Activated naive CD4-positive, alpha-beta T cell treated with anti-CD3 and anti-CD28 coated beads, Interleukin-2, amount 50 U/mL, for 72 hours (primary cell): ENCODE results near the gene ARID4B. TPM values are rescaled to one million over a fixed set of nuclear protein-coding genes. Genes with fewer than 3 reads are reported as not detected.
"Not testable (repeated sequence)": the region's sequence is repeated elsewhere in the genome, so short reads cannot be mapped to it uniquely, and the experiment has no call there.

Experiments used
- ATAC-seq, 2 donors: fragments of 150-1000 bp; cut with Tn5 transposase; 2 replicates each; pipeline ENCODE4 v1.10.0; 2021; ENCODE audit warnings: mild to moderate bottlenecking in 2 of 2, moderate library complexity in 2 of 2
- DNase-seq, 2 donors: peaks; one replicate each; pipeline ENCODE4 v3.0.0; 2021 to 2022; ENCODE audit warnings: low spot score in 2 of 2
- H3K27ac Mint-ChIP-seq, 2 donors: one replicate each; pipeline ENCODE4 v1.8.0; 2022; ENCODE audit warnings: mild to moderate bottlenecking in 2 of 2, mixed read lengths in 2 of 2
- H3K36me3 Mint-ChIP-seq, 2 donors: one replicate each; pipeline ENCODE4 v1.8.0; 2022; ENCODE audit warnings: mixed read lengths in 2 of 2
- H3K9me3 Mint-ChIP-seq, 2 donors: one replicate each; pipeline ENCODE4 v1.8.0; 2022; ENCODE audit warnings: mixed read lengths in 2 of 2
- total RNA-seq, 2 donors: library from RNA; stranded (reverse); gene quantifications; one replicate each; pipeline ENCODE4 v1.2.3, GENCODE V29; 2022

Gene ARID4B
- 10 to 100 TPM; 58.4 to 65.7 TPM for total RNA-seq

GRCh38 chr1:235327559-235328270 is at the start of gene ARID4B:
Gene ARID4B (minus strand): TSS chr1:235328179. CDS start chr1:235326919, 1,260 bp downstream.
- DNase-seq (peak in 1 of 2 donors; percentile 59), ATAC-seq (no peak)
- Mint-ChIP-seq H3K27ac (peak within 1 kb of the TSS in 1 of 2 donors; percentile 99), H3K36me3 (peaks cover 13 to 16% of the 10 kb centered on the region in 2 donors), H3K9me3 (no peaks in the 10 kb centered on the region)

GRCh38 chr1:235375919-235376605 is 48.1 kb upstream of the ARID4B start:
- H3K36me3 Mint-ChIP-seq = peaks cover 9 to 15% of the 10 kb centered on the region in 2 donors
- DNase-seq (no peak), ATAC-seq (no peak)
- H3K27ac Mint-ChIP-seq = peak overlapping the region in 1 of 2 donors; percentile 72
- no peaks in the 10 kb centered on the region for H3K9me3 Mint-ChIP-seq

DNA sequence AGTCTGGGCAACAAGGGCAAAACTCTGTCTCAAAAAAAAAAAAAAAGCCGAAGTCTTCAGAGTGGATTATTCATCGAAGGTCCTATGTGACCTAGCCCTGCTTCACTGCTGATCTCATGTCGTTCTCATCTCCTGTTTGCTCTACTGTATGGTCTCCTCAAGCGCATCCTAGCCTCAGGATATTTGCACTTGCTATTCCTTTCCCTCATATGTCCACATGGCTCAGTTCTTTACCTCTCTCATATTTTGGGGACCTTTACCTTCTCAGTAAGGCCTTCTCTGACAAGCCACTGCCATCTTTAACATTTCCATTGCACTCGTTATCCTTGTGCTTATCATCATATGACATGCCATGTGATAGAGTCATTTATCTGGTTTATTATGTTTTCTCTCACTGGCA is 41.8 kb upstream of the ARID4B start:
- Mint-ChIP-seq H3K36me3 (peaks cover 5 to 10% of the 10 kb centered on the region in 2 donors), H3K27ac (no peak overlapping the region), H3K9me3 (no peaks in the 10 kb centered on the region)
- no peak for DNase-seq
- ATAC-seq = no peak

GRCh38 chr1:235368428-235368827 is 40.4 kb upstream of the ARID4B start:
- peaks cover 5 to 10% of the 10 kb centered on the region in 2 donors for H3K36me3 Mint-ChIP-seq
- H3K27ac Mint-ChIP-seq = peak overlapping the region; percentile 17 to 91
- no peaks in the 10 kb centered on the region for H3K9me3 Mint-ChIP-seq
- DNase-seq (no peak), ATAC-seq (no peak)

- no peaks in the 10 kb centered on the region for H3K9me3 Mint-ChIP-seq
- ATAC-seq = peak; percentile 97 to 100
These were observed 39.3 kb upstream of the ARID4B start, which contains the start of gene TBCE for GRCh38 chr1:235367000-235367908. Gene TBCE (plus strand): TSS chr1:235367427. CDS start chr1:235380050, 12,623 bp downstream.

GRCh38 chr1:235366286-235366685 is 38.3 kb upstream of the ARID4B start:
- peak overlapping the region in 1 of 2 donors; percentile 91 for H3K27ac Mint-ChIP-seq
- DNase-seq (peak in 1 of 2 donors; percentile 68), ATAC-seq (peak; percentile 22 to 71)
- H3K9me3 Mint-ChIP-seq = no peaks in the 10 kb centered on the region
- H3K36me3 Mint-ChIP-seq = peaks cover 0 to 10% of the 10 kb centered on the region in 2 donors

More at GRCh38 chr1:235367000-235367908, 39.3 kb upstream of the ARID4B start, which contains the start of gene TBCE:
- DNase-seq = peak; percentile 85 to 92
- peak within 1 kb of the TSS; percentile 91 to 93 for H3K27ac Mint-ChIP-seq
- H3K36me3 Mint-ChIP-seq = peaks cover 4 to 10% of the 10 kb centered on the region in 2 donors

- ATAC-seq, H3K9me3 Mint-ChIP-seq, H3K36me3 Mint-ChIP-seq, H3K27ac Mint-ChIP-seq, DNase-seq: not testable (repeated sequence)
These were observed 36.2 kb upstream of the ARID4B start for GRCh38 chr1:235364189-235364588.

DNA sequence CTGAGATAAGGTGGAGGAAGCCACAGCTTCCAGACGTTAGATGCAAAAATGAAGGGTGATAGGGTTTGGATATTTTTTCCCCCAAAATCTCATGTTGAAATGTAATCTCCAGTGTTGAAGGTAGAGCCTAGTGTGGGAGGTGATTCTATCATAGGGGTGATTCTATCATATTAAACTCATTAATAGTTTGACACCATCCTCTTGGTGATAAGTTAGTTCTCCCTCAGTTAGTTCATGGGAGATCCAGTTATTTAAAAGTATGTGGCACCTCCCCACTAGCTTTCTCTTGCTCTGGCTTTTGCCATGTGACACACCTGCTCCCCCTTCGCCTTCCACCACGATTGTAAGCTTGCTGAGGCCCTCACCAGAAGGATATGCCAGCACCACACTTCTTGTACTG is 30.9 kb upstream of the ARID4B start:
- Mint-ChIP-seq H3K27ac (peak overlapping the region in 1 of 2 donors; percentile 29), H3K9me3 (no peaks in the 10 kb centered on the region), H3K36me3 (no peaks in the 10 kb centered on the region)
- no peak for DNase-seq
- no peak for ATAC-seq

GRCh38 chr1:235357485-235358373 is 29.8 kb upstream of the ARID4B start:
- Mint-ChIP-seq H3K9me3 (no peaks in the 10 kb centered on the region), H3K36me3 (no peaks in the 10 kb centered on the region), H3K27ac (no peak overlapping the region)
- DNase-seq = no peak
- ATAC-seq = no peak

DNA sequence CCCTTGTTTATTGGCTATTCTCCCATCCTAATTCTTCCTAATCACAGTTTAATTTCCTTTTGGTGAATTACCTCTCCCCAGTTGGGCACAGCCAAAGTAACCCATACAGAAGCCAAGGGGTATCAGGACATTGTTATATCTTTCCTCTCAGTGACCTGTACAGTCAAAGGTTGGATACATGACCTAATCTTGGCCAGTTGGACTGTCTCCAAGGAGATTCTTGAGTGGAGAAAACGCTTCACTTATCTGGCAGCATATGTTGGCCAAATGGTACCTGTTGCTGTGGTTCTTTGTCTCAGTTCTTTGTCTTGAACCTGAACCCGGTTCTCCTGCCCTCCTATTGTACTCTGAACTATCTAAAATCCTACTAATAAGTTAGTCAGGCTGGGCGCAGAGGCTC is 23.9 kb upstream of the ARID4B start:
- ATAC-seq (no peak), DNase-seq (no peak)
- Mint-ChIP-seq H3K27ac (no peak overlapping the region), H3K36me3 (no peaks in the 10 kb centered on the region), H3K9me3 (no peaks in the 10 kb centered on the region)

- no peaks in the 10 kb centered on the region for H3K36me3 Mint-ChIP-seq
- no peak for ATAC-seq
- no peak overlapping the region for H3K27ac Mint-ChIP-seq
- no peak for DNase-seq
- H3K9me3 Mint-ChIP-seq = no peaks in the 10 kb centered on the region
These were observed 23.5 kb upstream of the ARID4B start for GRCh38 chr1:235351441-235351840.

- H3K36me3 Mint-ChIP-seq = peaks cover 4 to 7% of the 10 kb centered on the region in 2 donors
- DNase-seq = no peak
These were observed 15.7 kb upstream of the ARID4B start for GRCh38 chr1:235343726-235344125.

GRCh38 chr1:235342471-235342870 is 14.5 kb upstream of the ARID4B start:
- Mint-ChIP-seq H3K27ac (no peak overlapping the region), H3K36me3 (peaks cover 4 to 7% of the 10 kb centered on the region in 2 donors), H3K9me3 (no peaks in the 10 kb centered on the region)
- DNase-seq = no peak
- no peak for ATAC-seq

More at GRCh38 chr1:235343726-235344125, 15.7 kb upstream of the ARID4B start:
- no peaks in the 10 kb centered on the region for H3K9me3 Mint-ChIP-seq
- ATAC-seq = no peak
- no peak overlapping the region for H3K27ac Mint-ChIP-seq

- no peaks in the 10 kb centered on the region for H3K9me3 Mint-ChIP-seq
- no peak for ATAC-seq
- no peak overlapping the region for H3K27ac Mint-ChIP-seq
- H3K36me3 Mint-ChIP-seq = peaks cover 4 to 7% of the 10 kb centered on the region in 2 donors
- DNase-seq = no peak
These were observed 14.1 kb upstream of the ARID4B start for GRCh38 chr1:235342039-235342438.

GRCh38 chr1:235341334-235341733 is 13.4 kb upstream of the ARID4B start:
- Mint-ChIP-seq H3K9me3 (no peaks in the 10 kb centered on the region), H3K36me3 (peaks cover 4 to 7% of the 10 kb centered on the region in 2 donors), H3K27ac (no peak overlapping the region)
- DNase-seq = no peak
- no peak for ATAC-seq

DNA sequence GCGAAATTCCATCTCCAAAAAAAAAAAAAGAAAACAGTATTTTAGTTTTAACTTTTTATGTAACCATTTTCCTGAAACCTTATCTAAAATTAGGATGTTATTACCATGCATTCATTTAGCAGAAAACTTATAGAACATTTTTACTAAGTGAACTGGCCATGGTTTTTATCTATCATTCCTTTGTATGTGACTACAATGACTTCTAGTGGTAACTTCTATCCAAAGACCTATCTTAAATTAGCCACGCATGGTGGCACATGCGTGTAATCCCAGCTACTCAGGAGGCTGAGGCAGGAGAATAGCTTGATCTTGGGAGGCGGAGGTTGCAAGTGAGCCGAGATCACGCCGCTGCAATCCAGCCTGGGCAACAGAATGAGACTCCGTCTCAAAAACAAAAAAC is 11.8 kb upstream of the ARID4B start:
- Mint-ChIP-seq H3K36me3 (peaks cover 0 to under 1% of the 10 kb centered on the region in 2 donors), H3K27ac (no peak overlapping the region)

More for the DNA sequence above, 11.8 kb upstream of the ARID4B start:
- ATAC-seq (no peak), DNase-seq (no peak)
- no peaks in the 10 kb centered on the region for H3K9me3 Mint-ChIP-seq
